ENCODE data around the gene NEDD4L. TPM values are rescaled to one million over a fixed set of nuclear protein-coding genes. Genes with fewer than 3 reads are reported as not detected.

NEDD4L gene
- total and polyA plus RNA-seq, 10 of the 15 experiments (the other 5 are each of a cell fraction or from before 2014, with no cell fraction given): 7.4 to 24.0 (median 17.7) TPM

GRCh38 chr18:58271770-58272169 lies 227.7 kb downstream of the NEDD4L start:
- POLR2A ChIA-PET: interaction anchor here (0.7 kb wide), 1 partner anchor 362 kb away, joined by 3 read pairs; no protein-coding TSS in a partner anchor
- Histone ChIP-seq H3K9ac (ENCODE audit: control insufficient read depth, insufficient read depth, low read length) (no peak overlapping the region), H3K4me3 (no peak overlapping the region), H3K36me3 (ENCODE audit: control insufficient read depth in 2 of 2, insufficient read depth in 2 of 2, low read length in 1 of 2) (no peaks in the 10 kb centered on the region), H3K27me3 (replicated peaks in 1 of 2; ENCODE audit: control insufficient read depth in 2 of 2, insufficient read depth in 2 of 2, low read length in 1 of 2) (no peaks in the 10 kb centered on the region), H4K20me1 (ENCODE audit: control insufficient read depth, insufficient read depth) (no peaks in the 10 kb centered on the region), H3K27ac (ENCODE audit: control insufficient read depth, insufficient read depth) (no peak overlapping the region), H3K9me3 (replicated peaks; ENCODE audit: control insufficient read depth, insufficient read depth, low read length) (no peaks in the 10 kb centered on the region), H3K4me2 (ENCODE audit: control insufficient read depth, insufficient read depth) (no peak overlapping the region), H2AFZ (ENCODE audit: control insufficient read depth, low read depth, low read length) (no peak overlapping the region), H3K4me1 (ENCODE audit: control insufficient read depth, insufficient read depth, low read length) (peaks cover 4% of the 10 kb centered on the region; the same call in 1 of the 2 replicates), H3K79me2 (ENCODE audit: control insufficient read depth, insufficient read depth, low read length) (no peaks in the 10 kb centered on the region)
- FAIRE-seq (no peak), DNase-seq (ENCODE audit: low read depth, low spot score) (no peak), ATAC-seq (no peak)
- intact Hi-C loops (cut with micrococcal nuclease; ENCODE audit: unreplicated experiment) (no loop called here), in situ Hi-C loops (cut with MboI) (no loop called here)
- SMC1A ChIA-PET (ENCODE audit: uncharacterized antibody, unreplicated experiment): interaction anchor here (1.2 to 2.3 kb wide), 4 partner anchors 9 to 17 kb away, joined by 4 to 10 read pairs (median 8); no protein-coding TSS in a partner anchor
- WGBS (ENCODE audit: insufficient coverage, insufficient replicate concordance, low lambda C conversion rate, missing lambda C conversion rate): 50% methylated on average over 2 of the region's 2 CpGs
- no TSS peak for BruUV-seq (replicated peaks)
- TF ChIP-seq IKZF1 (conservative IDR thresholded peaks at IDR 0.05) (no peak), MTA2 (IDR thresholded peaks at IDR 0.05; ENCODE audit: low read depth) (no peak), IRF5 (IDR thresholded peaks at IDR 0.05; ENCODE audit: borderline replicate concordance) (no peak), SKIL (IDR thresholded peaks at IDR 0.05; ENCODE audit: low read depth, poor library complexity, severe bottlenecking) (no peak), RFX5 (IDR thresholded peaks at IDR 0.05; ENCODE audit: low read depth, low read length) (no peak)
- RAD21 ChIA-PET (ENCODE audit: unreplicated experiment): interaction anchor here (0.7 to 1.3 kb wide), 3 partner anchors 29 to 100 kb away, joined by 3 to 4 read pairs (median 3); no protein-coding TSS in a partner anchor
- CTCF ChIA-PET: interaction anchor here (0.9 to 2.1 kb wide), 3 partner anchors 9 to 90 kb away, joined by 4 to 6 read pairs (median 4); no protein-coding TSS in a partner anchor
